Central memory CD4-positive, alpha-beta T cell (primary cell): Measurements from ENCODE around the gene ZNF845.
"Not testable (repeated sequence)": the region's sequence is repeated elsewhere in the genome, so short reads cannot be mapped to it uniquely, and the experiment has no call there.

Source experiments
- DNase-seq: peaks from one replicate; pipeline ENCODE4 v3.0.0; 2022
- total RNA-seq, 3 experiments: gene quantifications; one replicate each; lab custom pipeline; 2026; lab: John Stamatoyannopoulos, UW

Gene ZNF845
- total RNA-seq: 12.7 to 81.5 (median 29.0) reads per million in 3 experiments

- peak; percentile 94 for DNase-seq
Observed at GRCh38 chr19:53333463-53334449, at the start of gene ZNF845. TSS of gene ZNF845 (plus strand) at chr19:53333749. CDS start at chr19:53341308, 7,559 bp downstream.

GRCh38 chr19:53285087-53285486 lies 48.5 kb upstream of the ZNF845 start:
- no peak for DNase-seq

- no peak for DNase-seq
Observed at GRCh38 chr19:53290758-53291549, 42.6 kb upstream of the ZNF845 start.

- no peak for DNase-seq
Observed at GRCh38 chr19:53294786-53295441, 38.6 kb upstream of the ZNF845 start.

- DNase-seq: not testable (repeated sequence)
Observed at GRCh38 chr19:53301341-53301740, 32.2 kb upstream of the ZNF845 start.

- DNase-seq: no peak
Observed at GRCh38 chr19:53308339-53308811, 25.2 kb upstream of the ZNF845 start.

- DNase-seq: no peak
Observed at GRCh38 chr19:53311044-53311443, 22.5 kb upstream of the ZNF845 start.

- DNase-seq: no peak
Observed at GRCh38 chr19:53311897-53312296, 21.7 kb upstream of the ZNF845 start.

- DNase-seq: no peak
Observed at GRCh38 chr19:53328967-53329366, 4.6 kb upstream of the ZNF845 start.

GRCh38 chr19:53332484-53332883 lies 1.1 kb upstream of the ZNF845 start:
- DNase-seq: no peak

- no peak for DNase-seq
Observed at GRCh38 chr19:53333066-53333462, 485 bp upstream of the ZNF845 start.

- not testable (repeated sequence) for DNase-seq
Observed at GRCh38 chr19:53344403-53344802, 10.9 kb downstream of the ZNF845 start.

- no peak for DNase-seq
Observed at GRCh38 chr19:53355739-53356138, 22.2 kb downstream of the ZNF845 start.

- DNase-seq: no peak
Observed at GRCh38 chr19:53357821-53358581, 24.5 kb downstream of the ZNF845 start.

- DNase-seq: not testable (repeated sequence)
Observed at GRCh38 chr19:53360056-53360455, 26.5 kb downstream of the ZNF845 start.

- peak; percentile 94 for DNase-seq
Observed at GRCh38 chr19:53365134-53365898, 31.8 kb downstream of the ZNF845 start, which contains the start of gene ZNF525. TSS of gene ZNF525 (plus strand) at chr19:53365705. CDS start at chr19:53372282, 6,577 bp downstream.

GRCh38 chr19:53365899-53366493 lies 32.4 kb downstream of the ZNF845 start:
- DNase-seq: no peak

GRCh38 chr19:53372196-53372595 lies 38.6 kb downstream of the ZNF845 start:
- DNase-seq: no peak

- DNase-seq: no peak
Observed at GRCh38 chr19:53374288-53374687, 40.7 kb downstream of the ZNF845 start.

- no peak for DNase-seq
Observed at GRCh38 chr19:53374743-53375142, 41.2 kb downstream of the ZNF845 start.

- DNase-seq: no peak
Observed at GRCh38 chr19:53381376-53381775, 47.8 kb downstream of the ZNF845 start.
